GM21717 (cell line): ENCODE measurements around the gene IGLL1.

Experiments
- ATAC-seq: cut with Tn5 transposase; IDR thresholded peaks from one replicate; pipeline ENCODE4 v1.9.1; 2021; ENCODE audit warnings: mild to moderate bottlenecking, moderate library complexity; ENCODE audit not compliant: unreplicated experiment

IGLL1 gene

DNA sequence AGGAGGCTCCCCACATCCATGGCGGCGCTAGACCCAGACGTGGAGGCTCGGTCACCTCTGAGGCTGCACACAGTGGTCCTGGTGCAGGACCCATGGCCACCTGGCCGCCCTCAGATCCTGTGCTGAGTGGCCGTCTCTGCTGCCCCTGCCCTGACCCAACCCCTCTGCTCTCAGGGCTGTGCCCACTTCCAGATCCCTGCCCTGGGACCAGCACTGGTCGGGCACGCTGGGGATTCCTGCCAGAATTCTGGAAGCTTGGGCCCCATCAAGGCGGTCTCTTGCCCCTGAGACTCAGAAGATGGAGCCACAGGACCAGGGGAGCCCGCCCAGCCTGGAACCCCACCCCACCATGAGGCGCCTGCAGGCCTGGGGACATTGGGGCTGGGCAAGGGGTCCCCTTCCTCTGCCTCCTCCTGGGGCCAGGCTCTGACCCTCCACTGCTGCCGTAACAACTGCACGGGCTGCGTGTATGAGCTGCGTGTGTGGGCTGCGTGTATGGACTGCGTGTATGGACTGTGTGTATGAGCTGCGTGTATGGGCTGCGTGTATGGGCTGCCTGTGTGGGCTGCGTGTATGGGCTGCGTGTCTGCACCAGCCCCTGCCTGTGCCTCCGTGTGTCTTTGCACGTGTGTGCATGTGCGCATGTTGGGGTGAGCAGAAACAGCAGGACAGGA lies 48.7 kb downstream of the IGLL1 start:
- ATAC-seq, result no peak

DNA sequence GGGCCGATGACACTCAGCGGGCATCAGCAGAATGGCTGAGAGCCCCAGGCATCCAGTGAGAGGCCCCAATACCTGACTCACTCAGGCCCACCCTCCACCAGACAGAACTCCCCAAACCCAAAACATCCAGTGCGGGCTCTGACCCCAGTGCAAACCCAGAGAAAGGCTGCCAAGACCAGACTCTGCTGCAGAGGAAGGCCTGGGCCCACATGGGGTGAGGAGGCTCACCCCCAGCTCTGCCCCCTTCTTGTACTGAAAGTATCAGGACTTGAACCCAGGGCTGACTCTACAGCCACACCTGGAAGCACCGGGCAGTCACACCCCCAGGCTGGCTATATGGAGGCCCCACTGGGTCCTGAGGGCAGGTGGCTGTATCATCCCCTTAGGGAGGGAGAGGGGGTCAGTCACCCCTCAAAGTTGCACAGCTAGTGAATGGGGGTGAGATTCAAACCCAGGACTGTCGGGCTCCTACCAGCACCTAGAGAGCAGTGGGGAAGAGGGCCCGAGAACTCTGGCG lies 49.3 kb downstream of the IGLL1 start:
- ATAC-seq, result no peak

DNA sequence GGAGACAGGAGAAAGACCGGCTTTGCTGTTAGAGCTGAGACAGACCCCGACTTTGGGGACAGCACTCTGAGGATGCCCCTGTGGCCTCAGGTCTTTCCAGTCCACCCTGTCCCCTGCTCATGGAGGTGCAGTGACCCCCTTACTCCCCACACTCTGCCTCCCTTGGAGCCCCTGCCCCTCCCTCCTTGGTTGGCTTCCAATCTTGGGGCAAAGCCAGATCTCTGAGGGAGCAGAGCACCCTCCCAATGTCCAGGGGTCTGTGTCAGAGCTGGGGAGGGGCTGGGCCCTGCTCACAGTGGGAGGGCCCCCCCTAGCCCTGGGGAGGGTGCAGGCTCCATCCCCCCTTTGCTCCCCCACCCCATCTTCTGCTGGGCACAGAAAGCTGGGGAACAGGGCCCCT lies 50.0 kb downstream of the IGLL1 start:
- ATAC-seq, result no peak

DNA sequence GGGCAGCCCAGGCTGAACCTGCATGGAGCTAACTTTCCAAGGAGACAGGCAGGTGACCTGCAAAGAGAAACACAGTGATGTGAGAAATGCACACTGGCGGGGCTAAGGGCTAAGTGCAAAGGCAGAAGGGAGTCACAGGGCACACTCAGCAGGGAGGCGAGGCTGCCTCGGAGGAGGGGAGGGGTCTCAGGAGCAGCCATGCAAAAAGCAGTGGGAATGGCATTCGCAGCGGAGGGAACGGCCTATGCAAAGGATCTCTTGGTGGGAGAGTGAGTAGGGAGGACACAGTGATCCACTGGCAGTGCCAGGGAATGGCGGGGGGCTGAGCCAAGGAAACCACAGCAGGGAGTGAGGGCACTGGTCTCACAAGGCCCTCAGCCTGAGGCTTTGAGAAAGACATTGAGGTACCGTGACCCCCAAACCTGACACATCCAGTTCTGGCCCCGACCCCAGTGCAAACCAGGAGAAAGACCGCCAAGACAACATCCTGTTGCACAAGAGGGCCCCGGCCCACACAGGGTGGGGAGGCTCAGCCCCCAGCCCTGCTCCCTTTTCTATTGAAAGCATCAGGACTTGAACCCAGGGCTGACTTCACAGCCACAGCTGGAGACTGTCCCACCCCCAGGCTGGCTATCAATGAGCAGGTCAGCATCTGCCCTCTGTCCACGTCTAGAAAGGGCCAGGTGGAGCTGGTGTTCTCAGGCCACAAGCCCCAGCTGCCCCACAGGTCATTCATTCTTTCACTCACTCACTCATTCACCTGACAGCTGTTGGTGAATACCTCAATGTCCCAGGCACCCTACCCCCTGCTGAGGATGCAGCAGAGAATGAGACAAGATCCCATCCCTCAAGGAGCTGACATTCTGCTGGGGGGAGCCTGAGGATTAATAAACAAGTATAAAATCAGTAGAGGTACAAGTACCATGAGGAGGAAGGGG lies 50.7 kb downstream of the IGLL1 start:
- no peak for ATAC-seq

DNA sequence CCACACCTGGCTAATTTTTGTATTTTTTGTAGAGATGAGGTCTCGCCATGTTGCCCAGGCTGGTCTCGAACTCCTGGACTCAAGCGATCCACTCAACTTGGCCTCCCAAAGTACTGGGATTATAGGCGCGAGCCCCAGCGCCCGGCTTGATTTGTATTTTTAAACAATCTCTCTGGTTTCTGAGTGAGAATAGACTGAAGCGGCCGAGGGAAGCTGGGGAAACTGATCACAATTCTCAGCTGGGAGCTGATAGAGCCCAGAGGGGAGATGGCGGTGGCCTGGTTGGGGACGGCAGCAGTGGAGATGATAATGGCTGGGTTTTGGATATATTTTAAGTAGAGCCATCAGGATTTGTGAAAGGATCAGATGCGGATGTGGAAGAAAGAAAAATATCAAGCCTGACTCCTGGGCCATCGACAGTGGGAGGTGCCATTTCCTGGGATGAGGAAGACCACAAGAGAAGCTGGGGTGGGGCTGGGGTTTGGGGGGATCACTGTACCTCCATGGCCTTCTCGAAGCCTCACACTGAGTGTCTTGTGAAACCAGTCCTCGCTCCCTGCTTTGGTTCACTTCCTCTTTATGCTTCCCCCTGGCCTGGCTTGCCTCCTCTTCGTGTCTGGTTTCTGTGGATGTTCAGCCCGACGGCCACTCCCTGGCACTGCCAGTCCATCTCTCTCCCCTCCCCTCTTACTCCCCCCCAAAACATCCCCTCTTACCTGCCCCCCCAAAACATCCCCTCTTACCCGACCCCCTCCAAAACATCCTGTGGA lies 51.9 kb downstream of the IGLL1 start:
- ATAC-seq, result no peak

DNA sequence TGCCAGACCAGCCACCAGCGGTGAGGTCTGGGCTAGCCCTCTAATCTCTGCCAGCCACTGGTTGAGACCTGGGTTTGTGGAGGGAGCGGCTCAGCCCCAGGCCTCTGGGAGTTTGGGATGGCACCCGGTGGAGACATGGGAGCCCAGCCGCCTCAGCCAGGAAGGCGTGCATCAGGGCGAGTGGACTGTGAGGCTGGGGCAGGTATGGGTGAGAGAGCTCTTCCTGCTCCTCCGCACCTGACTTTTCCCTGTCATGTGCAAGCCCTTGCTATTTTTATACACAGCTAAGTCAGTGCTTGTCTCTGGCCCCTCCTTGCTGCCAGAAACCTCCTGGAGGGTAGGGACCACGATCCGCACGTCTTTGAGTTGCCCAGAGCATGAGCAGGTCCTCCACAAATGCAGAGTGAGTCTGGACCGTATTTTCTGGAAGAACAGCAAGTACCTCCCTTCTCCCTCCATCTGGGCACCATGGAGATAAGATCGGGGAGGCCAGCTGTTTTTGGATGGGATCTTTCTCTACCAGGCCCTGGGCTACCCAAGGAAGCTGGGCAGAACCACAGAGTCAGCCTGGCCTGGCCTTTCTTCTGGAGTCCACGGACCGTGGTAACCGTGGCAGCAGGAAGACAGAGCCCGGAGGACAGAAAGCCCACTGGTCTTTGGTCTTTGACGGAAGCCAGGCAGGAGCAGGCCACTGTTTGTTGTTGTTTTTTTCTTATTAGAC lies 53.3 kb downstream of the IGLL1 start:
- ATAC-seq, result no peak

DNA sequence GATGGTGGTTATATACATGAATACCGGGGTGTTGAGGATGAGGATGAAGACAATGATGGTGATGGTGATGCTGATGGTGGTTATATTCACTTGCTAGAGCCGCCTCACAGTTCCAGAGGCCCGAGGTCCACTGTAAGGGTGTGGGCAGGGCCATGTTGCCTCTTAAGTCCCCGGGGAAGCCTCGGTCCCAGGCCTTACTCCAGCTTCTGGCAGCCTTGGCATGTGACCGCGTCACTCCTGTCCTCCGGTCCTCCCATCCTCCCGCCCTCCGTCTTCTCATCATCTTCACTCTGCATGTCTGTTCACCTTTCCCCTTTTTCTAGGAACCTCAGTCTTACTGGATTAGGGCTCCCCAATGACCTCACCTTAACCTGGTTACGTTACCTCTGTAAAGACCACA lies 54.6 kb downstream of the IGLL1 start:
- ATAC-seq, result no peak

DNA sequence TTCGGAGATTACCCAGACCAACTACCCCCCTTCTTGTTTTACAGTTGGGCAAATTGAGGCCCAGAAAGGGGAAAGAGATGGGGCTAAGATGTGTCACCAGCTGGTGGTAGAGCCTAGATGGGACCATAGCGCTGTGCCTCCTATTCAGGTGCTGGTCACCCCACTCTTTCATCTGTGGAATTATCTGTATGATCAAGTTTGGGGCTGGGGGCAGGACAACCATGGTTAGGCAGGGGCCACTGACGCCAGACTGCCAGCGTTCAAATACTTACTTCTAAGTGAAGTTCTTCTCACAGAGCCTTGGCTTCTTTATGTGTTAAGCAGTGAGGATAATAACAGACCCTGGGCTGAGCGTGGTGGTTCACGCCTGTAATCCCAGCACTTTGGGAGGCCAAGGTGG lies 55.9 kb downstream of the IGLL1 start:
- no peak for ATAC-seq

DNA sequence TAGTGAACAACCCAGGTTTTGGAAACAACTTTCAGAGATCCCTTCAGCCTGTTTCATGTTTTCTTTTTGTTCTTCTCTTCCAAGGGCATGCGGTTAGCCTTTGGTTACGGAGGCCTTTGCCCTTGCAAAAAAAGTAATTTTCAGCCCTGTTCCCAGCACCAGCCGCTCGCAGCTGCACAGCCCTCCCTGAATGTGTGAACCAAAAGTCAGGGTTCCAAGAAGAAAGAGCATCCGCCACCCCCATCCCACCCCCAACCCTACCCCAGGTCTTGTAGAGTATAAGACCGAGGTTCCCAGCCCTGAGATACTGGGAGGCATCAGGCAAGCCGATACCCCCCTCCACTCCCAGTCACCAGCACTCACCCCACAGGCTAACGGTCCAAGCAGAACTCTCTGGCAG lies 56.4 kb downstream of the IGLL1 start:
- no peak for ATAC-seq
